Activated B cell treated with CpG ODN at 0.5 μM for 24 hours (primary cell): ENCODE data around the gene TSPAN9. TPM values are rescaled to one million over a fixed set of nuclear protein-coding genes. Genes with fewer than 3 reads are reported as not detected.

ENCODE experiments used
- ATAC-seq: fragments of 200-7000 bp; cut with Tn5 transposase; one replicate; pipeline ENCODE4 v1.10.0; 2021; ENCODE audit warnings: low read depth, mild to moderate bottlenecking, moderate library complexity
- CTCF ChIA-PET: fragments of 350-600 bp; sonication (Branson Sonifier 250); formaldehyde crosslinking; loops from one replicate; lab custom pipeline; 2021; ENCODE audit warnings: antibody characterized with exemption; lab: Charles Lee
- POLR2A ChIA-PET: fragments of 350-600 bp; sonication (Branson Sonifier 250); formaldehyde crosslinking; loops from one replicate; lab custom pipeline; 2021; ENCODE audit warnings: antibody characterized with exemption; lab: Charles Lee
- DNase-seq: peaks from one replicate; pipeline ENCODE4 v3.0.0; 2022
- H3K27ac Mint-ChIP-seq: one replicate; pipeline ENCODE4 v1.8.0; 2020; ENCODE audit warnings: mixed read lengths
- H3K27me3 Mint-ChIP-seq: one replicate; pipeline ENCODE4 v1.8.0; 2021; ENCODE audit warnings: mixed read lengths
- H3K36me3 Mint-ChIP-seq: one replicate; pipeline ENCODE4 v1.8.0; 2021; ENCODE audit warnings: low read depth, mixed read lengths
- H3K4me1 Mint-ChIP-seq: one replicate; pipeline ENCODE4 v1.8.0; 2021; ENCODE audit warnings: mixed read lengths
- H3K4me3 Mint-ChIP-seq: one replicate; pipeline ENCODE4 v1.8.0; 2020; ENCODE audit warnings: mild to moderate bottlenecking, mixed read lengths
- H3K9me3 Mint-ChIP-seq: one replicate; pipeline ENCODE4 v1.8.0; 2020; ENCODE audit warnings: mixed read lengths
- CTCF ChIP-seq: fragments of 200-600 bp; IDR thresholded peaks from one replicate; pipeline ENCODE4 v1.8.0; 2022; ENCODE audit warnings: antibody characterized with exemption, mild to moderate bottlenecking
- intact Hi-C: fragments of 100-400 bp; cut with micrococcal nuclease; formaldehyde crosslinking; loops from one replicate; pipeline ENCODE4 v1.15.1; 2024
- total RNA-seq: library from RNA; stranded (reverse); gene quantifications from 2 replicates; pipeline ENCODE4 v1.2.3, GENCODE V29; 2022

The TSPAN9 gene
- total RNA-seq, 1 donor from 2014 or later = 0.20 TPM

- Mint-ChIP-seq H3K9me3 (no peaks in the 10 kb centered on the region), H3K27me3 (peaks cover 29% of the 10 kb centered on the region), H3K4me1 (no peaks in the 10 kb centered on the region), H3K4me3 (no peak overlapping the region), H3K36me3 (no peaks in the 10 kb centered on the region), H3K27ac (no peak overlapping the region)
- no peak for TF ChIP-seq CTCF
- CTCF ChIA-PET = no interaction called here
- intact Hi-C loops = no loop called here
- POLR2A ChIA-PET = interaction anchor here (0.7 kb wide), 1 partner anchor 42 kb away, joined by 3 read pairs; no protein-coding TSS in a partner anchor
- ATAC-seq (no peak), DNase-seq (no peak)
These were observed 72.5 kb downstream of the TSPAN9 start for GRCh38 chr12:3149515-3150307.

GRCh38 chr12:3150308-3150670 is 73.1 kb downstream of the TSPAN9 start:
- no peak for TF ChIP-seq CTCF
- ChIA-PET POLR2A (no interaction called here), CTCF (no interaction called here)
- Mint-ChIP-seq H3K4me1 (no peaks in the 10 kb centered on the region), H3K27ac (no peak overlapping the region), H3K36me3 (no peaks in the 10 kb centered on the region), H3K27me3 (peaks cover 29% of the 10 kb centered on the region), H3K4me3 (no peak overlapping the region), H3K9me3 (no peaks in the 10 kb centered on the region)
- no peak for ATAC-seq
- intact Hi-C loops = no loop called here
- DNase-seq = no peak

- Mint-ChIP-seq H3K27me3 (peaks cover 31% of the 10 kb centered on the region), H3K9me3 (no peaks in the 10 kb centered on the region), H3K4me3 (no peak overlapping the region), H3K36me3 (no peaks in the 10 kb centered on the region), H3K4me1 (no peaks in the 10 kb centered on the region), H3K27ac (no peak overlapping the region)
- TF ChIP-seq CTCF = no peak
- DNase-seq = no peak
- no peak for ATAC-seq
- CTCF ChIA-PET = no interaction called here
- POLR2A ChIA-PET = no interaction called here
- intact Hi-C loops = no loop called here
These were observed 74.0 kb downstream of the TSPAN9 start for GRCh38 chr12:3150931-3151835.

GRCh38 chr12:3152011-3152511 is 74.9 kb downstream of the TSPAN9 start:
- DNase-seq = no peak
- intact Hi-C loops = no loop called here
- Mint-ChIP-seq H3K27me3 (peaks cover 27% of the 10 kb centered on the region), H3K4me3 (no peak overlapping the region), H3K9me3 (no peaks in the 10 kb centered on the region), H3K27ac (no peak overlapping the region), H3K4me1 (no peaks in the 10 kb centered on the region), H3K36me3 (no peaks in the 10 kb centered on the region)
- CTCF ChIA-PET = no interaction called here
- no peak for ATAC-seq
- POLR2A ChIA-PET = no interaction called here
- no peak for TF ChIP-seq CTCF

- no peaks in the 10 kb centered on the region for H3K36me3 Mint-ChIP-seq
- DNase-seq = no peak
- no peak for TF ChIP-seq CTCF
- no peak for ATAC-seq
- ChIA-PET CTCF (no interaction called here), POLR2A (no interaction called here)
- no peak overlapping the region for H3K27ac Mint-ChIP-seq
- no peaks in the 10 kb centered on the region for H3K9me3 Mint-ChIP-seq
- H3K4me1 Mint-ChIP-seq = no peaks in the 10 kb centered on the region
- H3K4me3 Mint-ChIP-seq = no peak overlapping the region
- peaks cover 29% of the 10 kb centered on the region for H3K27me3 Mint-ChIP-seq
- intact Hi-C loops = no loop called here
These were observed 75.7 kb downstream of the TSPAN9 start for GRCh38 chr12:3152892-3153291.
